ENCODE data around the gene PTPN14.

DNA sequence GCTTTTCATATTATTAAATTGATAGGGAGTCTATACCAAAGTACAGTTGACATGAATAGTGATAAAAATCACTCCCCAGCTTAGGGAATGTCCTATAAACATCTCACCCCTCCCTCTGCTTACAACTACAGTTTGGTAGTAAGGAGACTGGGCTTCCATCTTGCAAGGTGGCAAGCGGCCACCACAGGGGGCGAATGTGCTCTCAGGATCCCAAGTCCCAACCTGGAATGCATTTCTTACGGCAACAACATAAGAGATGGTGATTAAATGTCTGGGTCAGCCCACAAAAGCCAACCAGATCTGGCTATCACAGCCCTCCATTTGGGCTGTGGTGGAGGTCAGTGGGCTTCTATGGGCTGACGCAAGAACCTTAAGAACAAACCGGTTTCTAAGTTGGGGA is 202.4 kb downstream of the PTPN14 start:
- TF ChIP-seq, protein P1, sequence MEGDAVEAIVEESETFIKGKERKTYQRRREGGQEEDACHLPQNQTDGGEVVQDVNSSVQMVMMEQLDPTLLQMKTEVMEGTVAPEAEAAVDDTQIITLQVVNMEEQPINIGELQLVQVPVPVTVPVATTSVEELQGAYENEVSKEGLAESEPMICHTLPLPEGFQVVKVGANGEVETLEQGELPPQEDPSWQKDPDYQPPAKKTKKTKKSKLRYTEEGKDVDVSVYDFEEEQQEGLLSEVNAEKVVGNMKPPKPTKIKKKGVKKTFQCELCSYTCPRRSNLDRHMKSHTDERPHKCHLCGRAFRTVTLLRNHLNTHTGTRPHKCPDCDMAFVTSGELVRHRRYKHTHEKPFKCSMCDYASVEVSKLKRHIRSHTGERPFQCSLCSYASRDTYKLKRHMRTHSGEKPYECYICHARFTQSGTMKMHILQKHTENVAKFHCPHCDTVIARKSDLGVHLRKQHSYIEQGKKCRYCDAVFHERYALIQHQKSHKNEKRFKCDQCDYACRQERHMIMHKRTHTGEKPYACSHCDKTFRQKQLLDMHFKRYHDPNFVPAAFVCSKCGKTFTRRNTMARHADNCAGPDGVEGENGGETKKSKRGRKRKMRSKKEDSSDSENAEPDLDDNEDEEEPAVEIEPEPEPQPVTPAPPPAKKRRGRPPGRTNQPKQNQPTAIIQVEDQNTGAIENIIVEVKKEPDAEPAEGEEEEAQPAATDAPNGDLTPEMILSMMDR (IDR thresholded peaks at IDR 0.05): no peak
- TF ChIP-seq POLR2A (IDR thresholded peaks at IDR 0.05): no peak
